NCI-H2171 treated with DMSO at 0.1 percent for 48 hours (cell line): Measurements from ENCODE around the gene BPIFB1.
A peak's percentile ranks its signal among the peaks of the same experiment; 100 is the strongest.

Source experiments
- DNase-seq: peaks from one replicate; lab custom pipeline; 2025; lab: John Stamatoyannopoulos, UW

The BPIFB1 gene

GRCh38 chr20:33282991-33283555 lies at the start of gene BPIFB1:
TSS of gene BPIFB1 (plus strand) at chr20:33283214. CDS start at chr20:33286074, 2,860 bp downstream.
- DNase-seq: no peak

- DNase-seq: no peak
Measured at GRCh38 chr20:33234050-33234449, 49.0 kb upstream of the BPIFB1 start.

- DNase-seq: no peak
Measured at GRCh38 chr20:33235696-33236095, 47.3 kb upstream of the BPIFB1 start, which contains the start of gene BPIFA1. TSS of gene BPIFA1 (plus strand) at chr20:33235996. CDS start at chr20:33237712, 1,716 bp downstream.

GRCh38 chr20:33236351-33236750 lies 46.7 kb upstream of the BPIFB1 start:
- no peak for DNase-seq

GRCh38 chr20:33237989-33238388 lies 45.0 kb upstream of the BPIFB1 start:
- no peak for DNase-seq

GRCh38 chr20:33239418-33239817 lies 43.6 kb upstream of the BPIFB1 start:
- DNase-seq: no peak

GRCh38 chr20:33239979-33240736 lies 42.9 kb upstream of the BPIFB1 start:
- no peak for DNase-seq

GRCh38 chr20:33240923-33241322 lies 42.1 kb upstream of the BPIFB1 start:
- no peak for DNase-seq

- DNase-seq: no peak
Measured at GRCh38 chr20:33242319-33243100, 40.5 kb upstream of the BPIFB1 start.

- no peak for DNase-seq
Measured at GRCh38 chr20:33246077-33246476, 36.9 kb upstream of the BPIFB1 start.

GRCh38 chr20:33249456-33249855 lies 33.6 kb upstream of the BPIFB1 start:
- peak; percentile 97 for DNase-seq

- peak; percentile 100 for DNase-seq
Measured at GRCh38 chr20:33250666-33251065, 32.3 kb upstream of the BPIFB1 start.

GRCh38 chr20:33251496-33251895 lies 31.5 kb upstream of the BPIFB1 start:
- peak; percentile 57 for DNase-seq

- no peak for DNase-seq
Measured at GRCh38 chr20:33252460-33252859, 30.6 kb upstream of the BPIFB1 start.

GRCh38 chr20:33255005-33255404 lies 28.0 kb upstream of the BPIFB1 start:
- DNase-seq: no peak

GRCh38 chr20:33257237-33257636 lies 25.8 kb upstream of the BPIFB1 start:
- DNase-seq: no peak

GRCh38 chr20:33259371-33259770 lies 23.6 kb upstream of the BPIFB1 start:
- no peak for DNase-seq

- DNase-seq: peak; percentile 65
Measured at GRCh38 chr20:33261465-33261864, 21.5 kb upstream of the BPIFB1 start.

GRCh38 chr20:33262658-33263065 lies 20.4 kb upstream of the BPIFB1 start:
- peak; percentile 79 for DNase-seq

- DNase-seq: no peak
Measured at GRCh38 chr20:33263784-33264183, 19.2 kb upstream of the BPIFB1 start.

- DNase-seq: no peak
Measured at GRCh38 chr20:33267701-33268100, 15.3 kb upstream of the BPIFB1 start.

GRCh38 chr20:33272155-33272873 lies 10.7 kb upstream of the BPIFB1 start:
- DNase-seq: no peak
